B cell (primary cell): ENCODE measurements around the gene FALEC.

ENCODE experiments used
- EZH2 ChIP-seq: IDR thresholded peaks from 2 replicates; pipeline ENCODE4 v1.6.1; 2012; ENCODE audit warnings: borderline replicate concordance, low read depth, mild to moderate bottlenecking, moderate library complexity, low read length; ENCODE audit not compliant: insufficient read depth, poor library complexity, severe bottlenecking
- TF ChIP-seq, protein P1 (sequence below): fragments of 200-600 bp; IDR thresholded peaks from one replicate; pipeline ENCODE4 v1.8.0; 2022; ENCODE audit warnings: antibody characterized with exemption, mild to moderate bottlenecking

DNA sequence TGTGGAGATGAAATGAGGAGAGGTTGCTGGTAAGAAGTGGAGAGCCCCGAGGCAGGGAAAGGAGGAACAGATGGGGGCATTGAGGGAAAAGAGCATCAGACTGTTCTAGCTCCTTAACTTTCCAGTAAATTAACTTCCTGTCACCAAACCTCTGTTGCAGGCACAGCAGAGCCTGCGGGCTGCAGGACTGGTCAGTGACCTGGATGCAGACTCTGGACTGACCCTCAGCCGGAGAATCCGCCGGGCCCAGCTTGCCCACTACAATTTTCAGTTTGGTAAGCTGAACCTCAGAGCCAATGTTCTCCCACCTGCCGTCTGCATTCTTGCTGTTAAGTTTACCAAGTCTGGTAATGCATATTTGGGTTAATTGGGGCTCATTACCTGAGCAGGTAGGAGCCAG lies 10.1 kb upstream of the FALEC start:
- TF ChIP-seq, protein P1, sequence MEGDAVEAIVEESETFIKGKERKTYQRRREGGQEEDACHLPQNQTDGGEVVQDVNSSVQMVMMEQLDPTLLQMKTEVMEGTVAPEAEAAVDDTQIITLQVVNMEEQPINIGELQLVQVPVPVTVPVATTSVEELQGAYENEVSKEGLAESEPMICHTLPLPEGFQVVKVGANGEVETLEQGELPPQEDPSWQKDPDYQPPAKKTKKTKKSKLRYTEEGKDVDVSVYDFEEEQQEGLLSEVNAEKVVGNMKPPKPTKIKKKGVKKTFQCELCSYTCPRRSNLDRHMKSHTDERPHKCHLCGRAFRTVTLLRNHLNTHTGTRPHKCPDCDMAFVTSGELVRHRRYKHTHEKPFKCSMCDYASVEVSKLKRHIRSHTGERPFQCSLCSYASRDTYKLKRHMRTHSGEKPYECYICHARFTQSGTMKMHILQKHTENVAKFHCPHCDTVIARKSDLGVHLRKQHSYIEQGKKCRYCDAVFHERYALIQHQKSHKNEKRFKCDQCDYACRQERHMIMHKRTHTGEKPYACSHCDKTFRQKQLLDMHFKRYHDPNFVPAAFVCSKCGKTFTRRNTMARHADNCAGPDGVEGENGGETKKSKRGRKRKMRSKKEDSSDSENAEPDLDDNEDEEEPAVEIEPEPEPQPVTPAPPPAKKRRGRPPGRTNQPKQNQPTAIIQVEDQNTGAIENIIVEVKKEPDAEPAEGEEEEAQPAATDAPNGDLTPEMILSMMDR, result no peak
- no peak for TF ChIP-seq EZH2
